Lower lobe of right lung (tissue), 2 donors: ENCODE measurements around the gene GRHL1. TPM values are rescaled to one million over a fixed set of nuclear protein-coding genes. Genes with fewer than 3 reads are reported as not detected.

ENCODE experiments used
- ATAC-seq, 2 donors: fragments of 200-7000 bp; cut with Tn5 transposase; one replicate each; pipeline ENCODE4 v1.9.1; 2020 to 2022; ENCODE audit warnings: mild to moderate bottlenecking in 2 of 2, moderate library complexity in 2 of 2
- DNase-seq: peaks from one replicate; pipeline ENCODE4 v3.0.0-alpha.2; 2020
- H3K27ac ChIP-seq: fragments of 200-600 bp; one replicate; pipeline ENCODE4 v1.8.0; 2022
- H3K27me3 ChIP-seq: fragments of 200-600 bp; one replicate; pipeline ENCODE4 v1.8.0; 2022; ENCODE audit warnings: low read depth
- H3K36me3 ChIP-seq: fragments of 200-600 bp; one replicate; pipeline ENCODE4 v1.8.0; 2022; ENCODE audit warnings: mild to moderate bottlenecking
- H3K4me1 ChIP-seq: fragments of 200-600 bp; one replicate; pipeline ENCODE4 v1.8.0; 2022
- H3K4me3 ChIP-seq: fragments of 200-600 bp; one replicate; pipeline ENCODE4 v1.8.0; 2022; ENCODE audit warnings: mild to moderate bottlenecking
- H3K9me3 ChIP-seq: fragments of 200-600 bp; one replicate; pipeline ENCODE4 v1.8.0; 2022
- CTCF ChIP-seq: fragments of 200-600 bp; IDR thresholded peaks from one replicate; pipeline ENCODE4 v1.8.0; 2022; ENCODE audit warnings: antibody characterized with exemption, mild to moderate bottlenecking
- intact Hi-C: fragments of 100-400 bp; cut with DNase I; formaldehyde crosslinking; loops from one replicate; pipeline ENCODE4 v1.11.0; 2022
- total RNA-seq: library from RNA; stranded (reverse); fragmentation: NEBNext Ultra II Directional; extraction: Animal tissue kit (Norgen Biotek cat#: 25700); gene quantifications from one replicate; pipeline ENCODE4 v1.2.1, GENCODE V29; 2021
- donor health status: DM: no; HTN: yes; CAD: no; lungs with severe emphysema.

The GRHL1 gene
- total RNA-seq, 1 donor from 2014 or later = 6.5 TPM

DNA sequence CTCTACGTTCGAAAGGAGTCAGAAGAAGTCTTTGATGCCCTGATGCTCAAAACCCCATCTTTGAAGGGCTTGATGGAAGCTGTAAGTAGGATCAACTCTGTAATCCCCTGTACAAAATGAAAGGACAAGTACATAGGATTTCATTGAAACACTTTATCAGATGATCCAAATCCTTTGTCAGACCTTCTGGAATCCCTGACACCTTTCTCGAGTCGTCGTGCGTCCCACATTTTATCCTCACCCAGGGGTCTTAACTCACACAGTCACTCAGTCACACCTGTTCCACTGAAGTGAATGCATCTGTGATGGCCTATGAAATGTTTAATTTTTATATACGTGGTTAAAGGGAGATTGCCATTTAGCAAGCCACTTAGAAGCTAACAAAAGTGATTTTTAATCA, 44.8 kb downstream of the GRHL1 start:
- no peak for TF ChIP-seq CTCF
- ATAC-seq = no peak
- Histone ChIP-seq H3K36me3 (no peaks in the 10 kb centered on the region), H3K9me3 (no peaks in the 10 kb centered on the region), H3K4me1 (peaks cover 30% of the 10 kb centered on the region), H3K27me3 (no peaks in the 10 kb centered on the region), H3K27ac (no peak overlapping the region), H3K4me3 (no peak overlapping the region)
- no peak for DNase-seq
- intact Hi-C loops = no loop called here

DNA sequence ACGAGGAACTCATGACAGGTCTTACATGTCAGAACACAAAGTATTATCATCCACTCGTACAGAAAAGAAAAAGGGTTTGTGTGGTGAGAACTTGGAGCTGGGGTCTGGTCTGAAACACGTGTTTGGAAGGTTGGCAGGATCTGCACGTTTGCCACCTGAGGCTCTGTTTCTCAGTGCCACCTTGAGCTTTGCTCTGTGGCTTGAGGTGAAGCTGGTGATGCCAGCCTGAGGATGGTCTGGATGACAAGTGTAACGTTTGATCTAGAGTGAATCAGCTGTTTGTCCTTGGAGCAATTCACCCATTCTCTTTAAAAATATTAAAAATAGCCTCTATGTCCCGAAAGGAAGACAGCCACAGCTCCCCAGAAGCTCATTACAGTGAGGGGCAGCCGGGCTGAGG, 46.4 kb downstream of the GRHL1 start:
- Histone ChIP-seq H3K9me3 (no peaks in the 10 kb centered on the region), H3K27me3 (no peaks in the 10 kb centered on the region), H3K4me1 (peaks cover 16% of the 10 kb centered on the region), H3K27ac (no peak overlapping the region), H3K4me3 (no peak overlapping the region), H3K36me3 (no peaks in the 10 kb centered on the region)
- no peak for TF ChIP-seq CTCF
- no peak for ATAC-seq
- intact Hi-C loops = no loop called here
- no peak for DNase-seq

GRCh38 chr2:9998916-9999654, 47.6 kb downstream of the GRHL1 start:
- Histone ChIP-seq H3K4me1 (peaks cover 5% of the 10 kb centered on the region), H3K9me3 (no peaks in the 10 kb centered on the region), H3K4me3 (no peak overlapping the region), H3K36me3 (no peaks in the 10 kb centered on the region), H3K27me3 (no peaks in the 10 kb centered on the region), H3K27ac (no peak overlapping the region)
- TF ChIP-seq CTCF = no peak
- ATAC-seq (no peak), DNase-seq (no peak)
- intact Hi-C loops = no loop called here

DNA sequence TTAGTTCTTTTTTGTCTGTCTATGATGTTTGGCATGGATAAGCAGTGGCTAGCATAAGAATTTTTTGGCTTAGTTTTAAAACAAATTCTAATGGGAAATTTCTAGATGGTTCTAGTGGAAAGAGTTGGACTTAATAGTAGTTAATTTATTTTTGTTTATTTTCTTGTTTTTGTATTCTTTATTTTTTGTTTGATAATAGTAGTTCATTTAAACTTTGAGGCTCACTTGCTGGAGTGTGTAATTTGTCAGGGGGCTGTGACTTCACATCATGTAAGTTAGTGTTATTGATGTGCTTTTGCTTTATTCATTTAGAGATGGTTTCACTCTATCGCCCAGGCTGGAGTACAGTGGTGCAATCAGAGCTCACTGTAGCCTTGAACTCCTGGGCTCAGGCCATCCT, 48.2 kb downstream of the GRHL1 start:
- no peak for TF ChIP-seq CTCF
- Histone ChIP-seq H3K36me3 (no peaks in the 10 kb centered on the region), H3K4me3 (no peak overlapping the region), H3K27ac (no peak overlapping the region), H3K4me1 (peaks cover under 1% of the 10 kb centered on the region), H3K9me3 (no peaks in the 10 kb centered on the region), H3K27me3 (no peaks in the 10 kb centered on the region)
- ATAC-seq = no peak
- DNase-seq = no peak
- intact Hi-C loops = no loop called here

- H3K9me3 ChIP-seq = no peaks in the 10 kb centered on the region
- no peaks in the 10 kb centered on the region for H3K36me3 ChIP-seq
- H3K4me1 ChIP-seq = no peaks in the 10 kb centered on the region
- ATAC-seq = no peak
- DNase-seq = no peak
- intact Hi-C loops = no loop called here
- no peak for TF ChIP-seq CTCF
- no peak overlapping the region for H3K4me3 ChIP-seq
- no peaks in the 10 kb centered on the region for H3K27me3 ChIP-seq
- no peak overlapping the region for H3K27ac ChIP-seq
Measured at GRCh38 chr2:10000541-10000940, 49.0 kb downstream of the GRHL1 start.
